NCI-H2107 treated with DMSO at 0.1 percent for 48 hours (cell line): ENCODE results near the gene SLC6A11.

ENCODE experiments used
- DNase-seq: peaks from one replicate; lab custom pipeline; 2025; ENCODE audit not compliant: unreplicated experiment; lab: John Stamatoyannopoulos, UW

SLC6A11 gene

DNA sequence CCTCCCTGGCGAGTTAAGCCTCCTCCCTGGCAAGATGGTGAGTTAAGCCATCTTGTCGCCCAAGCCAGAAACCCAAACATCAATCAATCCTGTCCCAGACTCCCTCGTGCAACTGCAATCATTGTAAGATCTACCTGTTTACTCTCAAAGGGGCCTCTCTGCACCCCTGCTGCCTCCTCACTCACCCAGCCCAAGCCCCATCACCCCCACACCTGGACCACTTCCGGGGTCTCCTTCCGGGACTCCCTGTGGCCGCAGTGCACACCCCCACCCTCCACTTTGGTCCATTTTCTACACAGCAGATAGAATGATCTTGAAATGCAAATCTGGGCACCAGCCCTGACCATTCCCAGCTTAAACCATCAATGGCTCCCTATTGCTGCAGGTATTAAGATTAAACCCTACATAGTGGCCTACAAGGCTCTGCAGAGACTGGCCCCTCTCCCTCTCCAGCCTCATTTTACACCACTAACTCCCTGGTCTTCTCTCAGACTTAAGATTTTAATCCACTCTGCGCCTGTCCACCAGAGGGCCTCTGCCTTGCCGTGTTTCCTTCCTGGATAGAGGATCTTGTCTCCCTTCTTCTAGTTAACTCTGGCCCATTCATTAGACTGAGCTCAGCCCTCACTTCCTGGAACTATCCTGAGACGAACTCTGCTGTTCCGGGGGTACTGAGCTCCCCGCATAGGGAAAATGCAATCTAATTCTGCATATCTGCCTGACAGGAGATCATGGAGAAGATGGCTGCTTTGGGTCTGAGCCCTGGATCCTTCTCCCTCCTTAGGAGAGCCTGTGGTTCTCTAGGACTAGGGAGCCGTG, 134.7 kb downstream of the SLC6A11 start:
- DNase-seq: no peak

DNA sequence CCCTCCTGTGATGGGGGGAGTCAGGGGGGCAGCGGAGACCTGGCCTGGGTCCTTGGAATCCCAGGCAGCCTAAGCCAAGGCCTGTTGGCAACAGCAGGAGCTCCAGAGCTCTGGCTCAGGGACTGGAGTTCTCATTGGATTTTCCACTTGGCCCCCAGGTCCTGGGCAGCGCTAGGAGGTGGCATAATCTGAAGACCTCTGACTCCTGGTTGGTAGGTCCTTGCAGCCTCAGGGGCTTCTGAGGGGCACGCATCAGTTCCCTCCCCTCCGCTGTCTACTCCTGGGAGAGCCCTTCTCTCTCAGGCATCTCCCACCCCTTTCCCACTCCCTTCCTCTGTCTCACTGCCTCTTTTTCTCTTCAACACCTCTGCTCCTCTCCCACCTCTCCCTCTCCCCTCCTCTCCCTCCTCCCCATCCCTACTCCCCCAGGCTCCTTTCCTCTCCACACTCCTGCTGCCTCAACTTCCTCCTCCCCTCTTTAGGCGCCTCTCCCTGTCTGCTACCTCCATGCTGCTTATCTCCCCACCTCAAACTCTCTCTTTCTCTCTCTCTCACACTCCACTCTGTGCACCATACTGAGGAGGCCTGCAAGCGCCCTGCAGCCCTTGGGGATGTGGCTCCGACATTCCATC, 135.4 kb downstream of the SLC6A11 start:
- no peak for DNase-seq

DNA sequence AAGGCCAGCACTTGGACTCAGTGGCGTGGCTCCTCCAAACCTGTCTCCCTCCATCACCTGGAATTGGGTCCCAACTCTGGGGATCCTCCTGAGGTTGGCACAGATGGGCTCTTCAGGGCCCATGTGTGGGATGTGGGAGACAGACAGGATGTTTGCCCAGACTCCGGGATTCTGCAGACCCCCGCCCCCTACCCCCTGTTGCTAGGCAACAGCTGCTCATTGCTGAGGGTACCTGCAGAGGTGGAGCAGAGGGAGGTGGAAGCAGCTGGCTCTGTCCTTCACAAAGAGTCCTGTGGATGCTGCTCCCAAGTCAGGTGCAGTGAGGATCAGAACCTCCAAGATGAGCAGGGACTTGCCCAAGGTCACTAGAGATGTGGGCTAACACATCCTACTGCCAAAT, 136.5 kb downstream of the SLC6A11 start:
- no peak for DNase-seq

DNA sequence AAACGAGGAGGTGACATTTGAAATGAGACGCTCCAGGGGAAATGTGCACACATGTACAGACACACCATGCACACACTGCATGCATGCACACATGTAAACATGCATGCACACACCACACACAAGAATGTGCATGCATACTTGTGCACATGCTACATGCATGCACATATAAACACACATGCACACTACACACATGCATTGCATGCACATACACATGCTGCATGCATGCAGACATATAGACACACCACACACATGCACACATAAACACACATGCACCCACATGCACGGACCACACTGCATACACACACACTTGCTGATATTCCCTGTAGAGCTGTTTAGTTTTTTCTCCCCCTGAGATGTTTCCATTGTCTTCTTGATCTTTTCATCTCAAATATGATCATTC, 138.7 kb downstream of the SLC6A11 start:
- DNase-seq: no peak

DNA sequence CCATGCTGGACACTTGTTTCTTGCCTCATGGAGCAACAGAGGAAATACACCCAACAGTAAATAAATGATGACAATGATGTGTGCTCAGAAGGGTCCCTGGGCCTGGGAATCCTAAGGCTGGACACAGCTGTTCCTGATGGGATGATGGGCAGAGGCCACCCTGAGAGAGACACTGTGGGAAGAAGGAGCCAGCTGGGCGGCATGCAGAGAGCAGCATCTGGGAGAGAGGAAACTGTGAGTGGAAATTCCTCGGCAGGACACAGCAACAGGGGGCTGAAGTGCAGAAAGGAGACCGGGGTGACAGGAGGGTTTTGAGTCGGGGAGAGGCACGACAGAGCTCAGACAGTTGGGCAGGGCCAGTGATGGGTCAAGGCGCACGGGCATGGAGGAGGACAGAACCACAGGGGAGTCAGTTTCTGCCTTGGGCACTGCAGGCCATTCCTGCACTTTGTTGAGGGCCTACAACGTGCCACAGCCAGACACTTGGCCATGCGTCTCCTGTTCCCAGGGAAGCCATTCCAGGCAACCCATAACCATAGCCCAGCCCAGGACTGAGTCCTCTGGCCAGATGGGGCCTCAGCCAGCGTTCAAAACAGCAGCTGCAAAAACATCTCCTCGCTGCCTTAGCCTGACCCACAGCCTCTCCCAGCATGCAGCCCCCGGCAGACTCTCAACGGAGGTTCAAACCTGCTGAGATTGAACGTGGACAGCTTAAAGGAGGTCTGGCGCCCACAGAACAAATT, 139.9 kb downstream of the SLC6A11 start:
- no peak for DNase-seq

DNA sequence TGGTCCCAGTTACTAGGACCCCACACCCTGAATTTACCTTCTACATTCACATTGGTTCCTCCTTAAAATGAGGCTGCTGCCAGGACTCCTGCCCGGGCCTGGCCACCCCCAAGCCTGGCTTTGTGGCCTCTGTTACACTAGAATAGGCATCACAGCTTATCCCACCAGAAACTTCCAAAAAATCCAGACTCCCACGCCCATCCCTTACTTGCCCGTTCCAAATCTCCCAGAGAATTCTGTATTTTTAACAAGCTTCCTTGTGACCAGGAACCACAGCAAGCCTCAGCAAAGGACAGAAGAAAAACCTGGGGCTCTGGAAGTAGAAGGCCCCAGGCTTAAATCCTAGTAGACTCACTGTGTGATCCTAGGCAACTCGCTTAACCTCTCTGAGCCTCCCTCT, 140.5 kb downstream of the SLC6A11 start:
- no peak for DNase-seq

DNA sequence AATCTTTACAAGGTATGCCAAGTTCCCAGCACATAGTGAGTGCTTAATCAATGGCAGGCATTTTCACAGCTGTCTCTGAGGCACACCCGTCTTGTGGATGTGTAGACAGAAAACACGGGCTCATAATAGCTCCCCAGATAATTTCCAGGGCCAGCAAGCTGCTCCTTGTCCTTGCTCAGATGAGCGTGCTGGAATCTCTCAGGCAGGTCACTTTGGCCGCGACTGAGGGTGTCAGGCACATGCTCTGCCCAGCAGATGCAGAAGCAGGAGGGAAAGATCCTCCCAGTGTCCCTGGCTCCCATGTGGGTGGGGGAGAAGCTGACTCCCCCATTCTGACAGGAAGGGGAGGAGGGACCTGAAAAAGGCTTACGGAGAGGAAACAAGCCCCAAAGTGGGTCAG, 141.0 kb downstream of the SLC6A11 start:
- DNase-seq: no peak

DNA sequence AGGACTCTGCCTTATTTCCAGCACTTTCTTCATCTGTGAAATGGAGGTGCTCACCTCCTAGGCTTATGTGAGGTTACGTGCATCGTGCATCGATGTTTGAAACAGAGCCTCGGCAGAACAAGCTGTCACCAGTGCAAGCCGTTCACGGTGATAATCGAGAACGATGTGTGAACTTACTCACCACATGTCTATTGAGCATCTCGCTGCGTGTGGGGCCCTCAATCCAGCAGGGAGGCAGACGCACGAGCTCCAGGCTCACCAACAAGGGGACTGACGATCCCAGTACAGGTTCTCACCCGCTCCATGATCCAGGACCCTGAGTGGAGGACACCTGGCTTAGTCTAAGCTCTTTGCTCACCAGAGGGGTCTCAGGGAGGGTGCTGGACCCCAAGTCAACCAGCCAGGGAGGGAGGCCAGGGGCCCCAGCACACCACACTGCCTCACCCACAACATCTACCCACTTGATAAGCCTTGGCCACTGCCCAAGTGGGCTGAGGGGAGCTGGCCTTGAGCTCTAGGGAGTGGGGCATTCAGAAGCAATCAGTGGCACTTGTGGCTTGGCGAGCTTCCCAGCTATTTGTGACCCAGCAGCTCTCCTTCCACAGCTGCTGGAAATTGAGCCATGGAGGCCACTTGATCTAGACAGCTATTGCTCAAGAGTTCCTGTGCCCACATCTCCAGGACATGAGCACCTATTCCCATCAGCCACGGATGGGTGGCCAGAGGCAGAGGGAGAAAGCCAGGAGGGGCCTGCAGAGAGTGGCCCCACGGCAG, 142.1 kb downstream of the SLC6A11 start:
- DNase-seq: peak; percentile 68

DNA sequence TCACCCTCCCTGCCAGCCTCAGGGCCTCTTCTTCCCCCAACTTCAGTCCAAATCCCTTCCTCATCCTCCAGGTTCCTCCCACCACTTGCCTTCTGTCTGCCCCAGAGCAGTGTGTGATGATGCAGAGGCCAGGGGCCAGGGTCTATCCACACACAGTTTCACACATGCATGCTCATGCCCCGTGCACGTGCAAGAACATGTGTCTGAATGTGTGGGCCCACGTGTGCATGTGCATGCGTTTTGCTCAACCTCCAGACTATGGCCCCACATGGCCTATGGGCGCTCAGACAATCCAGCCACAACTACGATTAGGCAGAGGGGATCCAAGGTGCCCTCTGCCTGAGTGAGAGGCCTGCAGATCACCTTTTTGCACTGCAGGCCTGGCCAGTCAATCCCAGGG, 144.2 kb downstream of the SLC6A11 start:
- DNase-seq: no peak

DNA sequence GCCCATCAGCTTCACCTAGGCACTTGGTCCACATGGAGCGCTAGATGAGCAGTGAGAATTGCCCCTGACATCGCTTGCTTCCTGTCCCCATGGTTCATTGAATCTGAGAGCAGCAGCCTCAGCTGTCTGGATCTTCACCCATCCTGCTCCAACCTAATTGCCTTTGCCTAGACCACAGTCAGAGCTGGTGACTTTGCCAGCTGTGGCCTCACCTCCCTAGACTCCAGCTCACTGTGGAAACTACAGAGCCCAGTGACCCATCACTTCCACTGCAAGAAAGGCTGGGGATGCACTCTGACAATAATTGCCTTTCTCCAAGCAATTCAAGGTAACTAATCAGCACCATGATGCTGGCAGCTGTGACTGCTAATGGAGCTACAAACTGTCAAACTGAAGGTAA, 145.9 kb downstream of the SLC6A11 start:
- DNase-seq: no peak

DNA sequence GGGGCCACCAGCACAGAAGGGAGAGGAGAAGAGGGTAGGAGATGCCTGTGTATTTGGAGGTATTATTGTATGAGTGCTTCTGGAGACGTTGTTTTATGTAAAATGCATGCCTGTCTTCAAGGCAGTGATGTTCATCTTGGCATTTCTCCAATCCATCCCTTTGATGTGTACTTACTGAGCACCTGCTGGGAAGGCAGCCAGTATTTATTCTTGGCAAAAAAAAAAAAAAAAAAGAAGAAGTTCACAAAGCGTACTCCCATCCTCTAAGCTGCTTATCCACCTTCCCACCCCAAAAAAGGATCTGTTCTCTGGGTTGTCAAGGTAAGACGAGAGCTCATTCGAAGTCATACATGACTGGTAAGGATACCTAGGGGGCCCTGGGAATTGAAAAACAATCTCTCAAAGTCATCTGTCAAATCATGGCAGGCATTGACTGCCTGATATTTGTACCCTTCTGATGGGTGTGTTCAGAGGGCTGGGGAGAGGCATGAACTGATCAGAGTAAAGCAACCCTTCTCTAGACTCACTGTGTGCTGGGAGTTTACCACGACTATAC, 146.5 kb downstream of the SLC6A11 start:
- DNase-seq: no peak

DNA sequence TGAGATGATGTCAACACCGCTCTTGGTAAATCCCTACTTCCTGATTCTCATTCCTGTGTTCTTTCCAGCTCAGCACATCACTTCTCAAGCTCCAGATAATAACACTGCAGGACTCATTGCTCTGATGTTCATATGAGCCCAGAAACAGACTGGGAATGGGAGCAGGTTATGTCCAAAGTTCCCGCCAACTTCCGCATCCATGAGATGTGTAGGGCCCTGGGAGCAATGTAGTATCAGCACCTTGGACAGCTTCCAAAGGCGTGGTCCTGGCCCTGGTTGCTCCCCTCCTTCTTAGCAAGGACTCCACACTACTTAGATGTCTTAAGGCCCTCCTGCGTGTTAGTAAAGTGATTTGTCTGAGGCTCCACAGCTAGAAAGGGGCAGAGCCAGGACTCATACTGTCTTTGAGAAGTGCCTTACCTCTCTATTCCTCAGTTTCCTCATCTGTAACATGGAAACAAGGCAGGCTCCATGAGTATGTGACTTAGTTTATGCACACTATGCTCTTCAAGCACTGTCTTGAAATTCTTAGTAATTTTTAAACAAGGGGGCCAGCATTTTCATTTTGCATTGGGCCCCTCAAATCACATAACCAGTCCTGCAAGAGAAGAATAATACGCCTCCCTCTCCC, 148.6 kb downstream of the SLC6A11 start:
- DNase-seq: no peak

DNA sequence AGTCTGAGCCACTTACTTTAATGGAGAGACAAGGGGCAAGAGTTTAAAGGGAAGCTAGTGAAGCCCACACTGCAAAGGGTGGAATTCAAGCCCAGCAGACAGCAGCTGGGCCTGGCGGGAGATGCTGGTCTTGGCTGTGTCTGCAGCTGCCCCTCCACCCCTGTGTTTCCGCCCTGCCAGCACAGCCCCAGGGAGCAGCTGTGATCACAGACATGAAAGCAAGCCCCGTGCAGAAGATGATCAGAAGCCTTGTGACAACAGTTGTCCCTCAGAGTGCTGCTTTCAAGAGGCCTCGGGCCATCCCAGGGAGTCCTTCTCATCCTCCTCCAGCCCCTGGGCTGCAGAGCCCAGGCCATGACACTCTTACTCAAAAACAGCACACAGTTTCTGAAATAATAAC, 152.4 kb downstream of the SLC6A11 start:
- DNase-seq: no peak

DNA sequence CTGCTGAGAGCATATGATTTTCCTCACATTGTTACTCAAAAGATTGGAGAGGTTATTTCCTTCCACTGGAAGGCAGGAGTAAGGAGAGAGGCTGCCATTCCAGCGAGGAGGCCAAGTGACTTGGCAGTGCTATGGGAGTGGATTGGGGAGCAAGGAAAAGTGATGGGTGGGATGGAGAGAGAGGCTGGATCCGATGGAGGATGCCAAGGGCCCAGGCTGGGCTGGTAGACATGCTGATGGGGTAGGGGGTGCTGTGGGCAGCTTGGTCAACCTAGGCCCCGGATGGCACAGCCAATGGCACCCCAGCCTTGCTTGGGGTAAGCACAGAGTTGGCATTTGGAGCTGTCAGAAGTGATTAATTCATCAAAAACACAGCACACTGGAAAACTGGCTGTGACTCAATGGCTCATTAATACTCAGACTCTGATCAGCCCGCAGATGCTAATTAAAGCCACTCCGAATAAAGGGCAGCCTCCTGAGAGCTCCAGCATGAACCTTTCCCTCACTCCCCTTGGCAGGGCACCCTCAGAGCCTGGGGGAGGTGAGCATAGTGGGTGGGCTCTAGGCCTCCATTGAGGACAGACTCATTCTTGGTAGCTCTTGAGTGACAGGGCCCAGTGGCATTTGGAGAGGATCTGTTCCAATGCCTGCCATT, 154.4 kb downstream of the SLC6A11 start:
- DNase-seq: no peak

DNA sequence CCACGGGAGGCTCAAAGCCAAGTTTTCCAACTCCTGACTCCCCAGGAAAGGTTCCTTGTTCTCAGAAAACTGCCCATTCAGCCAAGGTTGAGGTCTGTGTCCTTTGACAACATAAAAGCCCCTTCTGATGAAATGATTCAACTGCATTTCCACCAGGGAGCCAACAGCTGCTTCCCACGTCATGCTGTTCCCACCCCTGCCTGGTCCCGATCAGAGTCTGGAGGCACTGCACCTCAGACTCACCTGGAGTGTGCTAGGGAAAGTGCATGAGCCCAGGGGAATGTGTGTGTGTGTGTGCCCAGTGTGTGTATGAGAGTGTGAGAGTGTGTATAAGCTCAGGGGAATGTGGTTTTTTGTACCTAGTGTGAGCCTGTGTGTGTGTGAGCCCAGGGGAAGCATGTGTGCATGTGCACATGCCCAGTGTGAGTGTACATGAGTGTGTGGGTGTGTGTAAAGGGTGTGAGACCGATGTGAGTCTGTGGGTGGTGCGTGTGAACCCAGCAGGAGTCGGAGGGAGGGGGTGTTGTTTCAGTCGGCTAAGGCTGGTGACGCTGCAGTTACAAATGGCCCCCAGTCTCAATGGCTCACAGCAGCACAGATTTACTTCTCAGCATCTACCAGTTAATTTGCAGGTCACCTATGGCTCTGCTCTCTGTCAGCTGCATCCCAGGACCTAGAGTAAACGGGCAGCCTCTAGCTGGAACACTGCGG, 156.2 kb downstream of the SLC6A11 start:
- no peak for DNase-seq

DNA sequence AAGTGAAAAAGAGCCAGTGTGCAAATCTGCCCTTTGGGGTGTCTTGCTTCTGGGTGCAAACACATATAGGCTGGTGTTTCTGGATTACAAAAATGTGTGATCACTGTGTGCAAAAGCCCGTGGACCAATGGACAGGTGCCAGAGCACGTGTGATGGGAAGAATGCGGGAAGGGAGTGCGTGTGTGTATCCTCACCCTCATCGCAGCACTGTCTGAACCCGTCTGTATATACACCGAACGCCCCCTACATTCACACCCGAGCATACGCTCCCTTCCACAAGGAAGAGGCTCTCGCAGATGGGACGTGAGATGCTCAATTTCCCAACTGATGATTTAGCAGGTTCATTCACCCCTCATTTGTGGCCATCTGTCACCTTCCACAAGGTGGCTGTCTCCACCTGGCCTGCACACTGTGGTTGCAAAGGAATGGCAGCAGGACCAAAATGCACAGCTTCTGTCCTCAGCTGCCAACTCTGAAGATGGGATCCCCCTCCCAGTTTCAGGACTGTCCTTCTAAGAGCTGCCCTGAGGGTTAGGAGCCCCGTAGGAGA, 157.1 kb downstream of the SLC6A11 start:
- DNase-seq: no peak

DNA sequence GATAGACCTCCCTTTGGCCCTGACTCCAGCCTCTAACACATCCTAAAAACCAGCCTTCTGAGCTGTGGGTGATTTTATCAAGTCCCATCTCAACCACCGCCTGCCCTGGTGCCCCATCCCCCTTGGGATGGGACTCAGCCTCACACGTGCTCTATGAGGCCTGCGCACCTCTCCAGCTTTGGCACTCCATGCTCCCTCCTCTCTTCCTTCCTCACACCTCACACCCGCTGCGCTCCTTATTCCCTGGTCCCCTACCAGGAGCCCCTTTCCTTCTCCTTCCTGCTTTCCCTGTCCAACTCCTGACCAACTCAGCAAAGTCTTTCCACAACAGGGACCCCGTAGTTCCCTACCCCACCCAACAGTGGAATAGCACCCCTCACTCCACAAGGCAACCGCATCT, 158.1 kb downstream of the SLC6A11 start:
- DNase-seq: no peak

DNA sequence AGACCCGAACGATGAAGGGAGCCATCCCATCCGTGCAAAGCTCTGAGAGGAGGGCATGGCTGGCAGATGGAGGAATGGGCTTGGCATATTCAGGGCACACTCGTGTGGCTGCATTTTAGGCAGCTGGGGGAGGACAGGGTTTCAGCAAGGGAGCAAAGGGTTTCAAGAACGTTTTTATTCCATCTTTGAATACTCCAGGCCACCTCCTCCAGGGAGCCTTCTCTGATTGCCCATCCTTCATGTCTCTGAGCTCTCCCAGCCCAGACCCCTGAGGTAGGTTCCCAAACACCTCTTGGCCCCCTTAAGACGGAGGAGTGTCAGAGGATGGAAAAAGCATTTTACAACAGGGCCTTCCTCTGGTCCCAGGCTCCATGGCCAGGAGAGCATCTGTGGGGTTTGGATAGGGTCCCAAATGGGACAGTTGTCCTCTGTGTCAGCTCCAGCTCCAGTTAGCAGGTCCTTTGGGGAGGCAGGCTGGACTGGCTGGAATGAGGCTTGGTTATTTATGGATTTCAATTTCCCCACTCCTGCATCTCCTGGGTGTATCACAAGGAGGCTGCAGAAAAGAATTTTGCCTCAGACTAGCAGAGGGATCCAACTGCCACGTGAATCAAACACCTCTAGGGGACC, 158.8 kb downstream of the SLC6A11 start:
- no peak for DNase-seq
